K562 (cell line): ENCODE data around the gene SERTAD1. TPM values are rescaled to one million over a fixed set of nuclear protein-coding genes. Genes with fewer than 3 reads are reported as not detected.

Source experiments
- CEBPB ChIP-seq: fragments of 450-650 bp; IDR thresholded peaks from 2 replicates; pipeline ENCODE4 v1.6.1; 2016; ENCODE audit warnings: missing genetic modification characterization, missing compliant biosample characterization
- GATA2 ChIP-seq: sonication (generic); formaldehyde crosslinking; IDR thresholded peaks from 2 replicates; pipeline ENCODE4 v1.4.0; 2020; ENCODE audit warnings: mild to moderate bottlenecking, missing genetic modification reagents
- HDAC2 ChIP-seq: fragments of 450-650 bp; IDR thresholded peaks from 2 replicates; pipeline ENCODE4 v1.6.1; 2016; ENCODE audit warnings: mild to moderate bottlenecking
- HMG20A ChIP-seq: fragments of 450-650 bp; formaldehyde crosslinking; conservative IDR thresholded peaks from 2 replicates; pipeline ENCODE4 v1.4.0; 2020; ENCODE audit warnings: mild to moderate bottlenecking, mixed read lengths
- ID3 ChIP-seq, 2 experiments: fragments of 250-450 bp in 1 of 2; fragments of 450-650 bp in 1 of 2; sonication (Bioruptor Pico) in 1 of 2; IDR thresholded peaks; 2 replicates each; pipeline versions ENCODE4 v1.6.1 to v1.8.0; 2016 to 2021; ENCODE audit warnings: mild to moderate bottlenecking in 2 of 2, moderate library complexity in 2 of 2, missing compliant biosample characterization in 1 of 2, missing genetic modification characterization in 1 of 2
- KAT8 ChIP-seq: fragments of 450-650 bp; IDR thresholded peaks from 2 replicates; pipeline ENCODE4 v1.6.1; 2016; ENCODE audit warnings: low read depth, mild to moderate bottlenecking
- KDM5B ChIP-seq: fragments of 200-600 bp; sonication (generic); IDR thresholded peaks from 2 replicates; pipeline ENCODE4 v1.6.1; 2012; ENCODE audit warnings: low read depth, mild to moderate bottlenecking, moderate library complexity, low read length, control low read depth, inconsistent platforms; ENCODE audit not compliant: insufficient replicate concordance
- PTRF ChIP-seq: fragments of 450-650 bp; IDR thresholded peaks from 2 replicates; pipeline ENCODE4 v1.6.1; 2016; ENCODE audit warnings: mild to moderate bottlenecking, missing genetic modification characterization, missing compliant biosample characterization
- RAD21 ChIP-seq, 2 experiments: fragments of 250-450 bp in 1 of 2; fragments of 450-650 bp in 1 of 2; sonication (Bioruptor Pico) in 1 of 2; formaldehyde crosslinking in 1 of 2; IDR thresholded peaks in 1 of 2; conservative IDR thresholded peaks in 1 of 2; 2 replicates each; pipeline versions ENCODE4 v1.4.0 to v1.8.0; 2020 to 2022; ENCODE audit warnings: mild to moderate bottlenecking in 2 of 2, moderate library complexity in 1 of 2
- TCFL5 ChIP-seq: fragments of 250-450 bp; sonication (Bioruptor Pico); conservative IDR thresholded peaks from 2 replicates; pipeline ENCODE4 v1.6.1; 2021; ENCODE audit warnings: mild to moderate bottlenecking, moderate library complexity, matching md5 sums
- ZNF75A ChIP-seq: fragments of 450-650 bp; formaldehyde crosslinking; IDR thresholded peaks from 2 replicates; pipeline ENCODE4 v1.4.0; 2020; ENCODE audit warnings: mild to moderate bottlenecking
- polyA plus RNA-seq, 8 experiments: library from polyadenylated mRNA; depleted of rRNA in 4 of 8; stranded (reverse) in 5 of 8; unstranded in 3 of 8; fragments of >200 nt; fragmentation: Nextera tagmentation in 2 of 8; fragmentation: Illumina TruSeq in 1 of 8; extraction: Ambion mirVana in 2 of 8; extraction: Trizol in 1 of 8; gene quantifications; 2 replicates each; pipeline versions ENCODE4 v1.2.1 to v1.2.3, GENCODE V29; 2011 to 2014; ENCODE audit warnings: inconsistent platforms in 1 of 8, missing spikeins in 1 of 8
- total RNA-seq, 7 experiments: library from RNA; depleted of rRNA in 6 of 7; stranded (reverse); fragments of >200 nt in 6 of 7; fragmentation: Illumina TruSeq in 2 of 7; extraction: Trizol in 2 of 7; gene quantifications; 2 replicates each; pipeline versions ENCODE4 v1.2.1 to v1.2.3, GENCODE V29; 2011 to 2021; ENCODE audit warnings: low replicate concordance in 1 of 7
- TF ChIP-seq, protein P1 (sequence below), 2 experiments: fragments of 450-650 bp; IDR thresholded peaks; 2 replicates each; pipeline ENCODE4 v1.6.1; 2016; ENCODE audit warnings: mild to moderate bottlenecking in 2 of 2, borderline replicate concordance in 1 of 2, low read depth in 1 of 2, moderate library complexity in 1 of 2
- TF ChIP-seq, protein P2 (sequence below): fragments of 250-450 bp; sonication (Bioruptor Pico); IDR thresholded peaks from 2 replicates; pipeline ENCODE4 v1.4.0; 2020; ENCODE audit warnings: borderline replicate concordance
- TF ChIP-seq, protein P3 (sequence below): fragments of 450-650 bp; IDR thresholded peaks from 2 replicates; pipeline ENCODE4 v1.6.1; 2016; ENCODE audit warnings: low read depth, mild to moderate bottlenecking, moderate library complexity

The SERTAD1 gene
- total and polyA plus RNA-seq, 9 of the 15 experiments (the other 6 are each of a cell fraction or from before 2014, with no cell fraction given): 0.15 to 8.7 (median 4.9) TPM

- TF ChIP-seq, protein P1, sequence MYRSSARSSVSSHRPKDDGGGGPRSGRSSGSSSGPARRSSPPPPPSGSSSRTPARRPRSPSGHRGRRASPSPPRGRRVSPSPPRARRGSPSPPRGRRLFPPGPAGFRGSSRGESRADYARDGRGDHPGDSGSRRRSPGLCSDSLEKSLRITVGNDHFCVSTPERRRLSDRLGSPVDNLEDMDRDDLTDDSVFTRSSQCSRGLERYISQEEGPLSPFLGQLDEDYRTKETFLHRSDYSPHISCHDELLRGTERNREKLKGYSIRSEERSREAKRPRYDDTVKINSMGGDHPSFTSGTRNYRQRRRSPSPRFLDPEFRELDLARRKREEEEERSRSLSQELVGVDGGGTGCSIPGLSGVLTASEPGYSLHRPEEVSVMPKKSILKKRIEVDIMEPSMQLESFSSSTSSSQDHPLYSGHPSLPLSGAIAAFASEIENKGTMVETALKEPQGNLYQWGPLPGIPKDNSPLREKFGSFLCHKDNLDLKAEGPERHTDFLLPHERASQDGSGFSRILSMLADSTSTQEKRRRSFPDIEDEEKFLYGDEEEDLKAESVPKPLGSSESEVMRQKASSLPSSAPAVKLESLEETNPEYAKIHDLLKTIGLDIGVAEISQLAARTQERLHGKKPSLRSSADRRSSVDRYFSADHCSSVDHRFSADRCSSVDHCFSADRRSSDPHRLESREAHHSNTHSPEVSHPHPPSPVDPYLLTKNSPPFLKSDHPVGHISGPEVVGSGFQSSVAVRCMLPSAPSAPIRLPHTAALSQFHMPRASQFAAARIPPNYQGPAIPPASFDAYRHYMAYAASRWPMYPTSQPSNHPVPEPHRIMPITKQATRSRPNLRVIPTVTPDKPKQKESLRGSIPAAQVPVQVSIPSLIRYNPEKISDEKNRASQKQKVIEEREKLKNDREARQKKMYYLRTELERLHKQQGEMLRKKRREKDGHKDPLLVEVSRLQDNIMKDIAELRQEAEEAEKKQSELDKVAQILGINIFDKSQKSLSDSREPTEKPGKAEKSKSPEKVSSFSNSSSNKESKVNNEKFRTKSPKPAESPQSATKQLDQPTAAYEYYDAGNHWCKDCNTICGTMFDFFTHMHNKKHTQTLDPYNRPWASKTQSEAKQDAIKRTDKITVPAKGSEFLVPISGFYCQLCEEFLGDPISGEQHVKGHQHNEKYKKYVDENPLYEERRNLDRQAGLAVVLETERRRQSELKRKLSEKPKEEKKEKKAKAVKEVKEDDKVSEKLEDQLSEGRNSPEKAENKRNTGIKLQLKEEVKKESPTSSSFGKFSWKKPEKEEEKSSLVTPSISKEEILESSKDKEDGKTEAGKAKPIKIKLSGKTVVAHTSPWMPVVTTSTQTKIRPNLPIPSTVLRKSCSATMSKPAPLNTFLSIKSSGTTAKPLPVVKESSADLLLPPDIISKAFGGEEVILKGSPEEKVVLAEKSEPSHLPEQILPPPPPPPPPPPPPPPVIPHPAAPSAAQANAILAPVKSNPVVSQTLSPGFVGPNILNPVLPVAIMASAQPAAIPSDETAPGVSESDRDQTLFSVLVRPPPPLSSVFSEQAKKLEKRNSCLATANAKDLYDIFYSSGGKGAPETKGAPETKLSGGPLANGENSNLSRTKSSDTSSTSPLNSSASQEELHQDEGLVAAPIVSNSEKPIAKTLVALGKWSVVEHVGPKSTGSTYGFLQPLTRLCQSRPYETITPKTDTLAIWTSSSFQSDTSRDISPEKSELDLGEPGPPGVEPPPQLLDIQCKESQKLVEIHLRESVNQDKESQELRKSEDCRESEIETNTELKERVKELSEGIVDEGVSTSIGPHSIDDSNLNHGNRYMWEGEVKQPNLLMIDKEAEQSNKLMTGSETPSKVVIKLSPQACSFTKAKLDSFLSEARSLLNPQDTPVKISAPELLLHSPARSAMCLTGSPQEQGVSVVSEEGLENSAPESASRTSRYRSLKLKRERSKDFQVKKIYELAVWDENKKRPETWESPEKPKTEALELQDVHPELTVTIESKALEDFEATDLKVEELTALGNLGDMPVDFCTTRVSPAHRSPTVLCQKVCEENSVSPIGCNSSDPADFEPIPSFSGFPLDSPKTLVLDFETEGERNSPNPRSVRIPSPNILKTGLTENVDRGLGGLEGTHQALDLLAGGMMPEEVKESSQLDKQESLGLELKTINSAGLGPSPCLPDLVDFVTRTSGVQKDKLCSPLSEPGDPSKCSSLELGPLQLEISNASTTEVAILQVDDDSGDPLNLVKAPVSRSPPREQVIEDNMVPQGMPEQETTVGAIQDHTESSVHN (IDR thresholded peaks at IDR 0.05; ENCODE audit: borderline replicate concordance in 1 of 2, low read depth in 1 of 2): no peak
- TF ChIP-seq GATA2 (CRISPR knock-in tag) (peak; percentile 90), HMG20A (CRISPR knock-in tag) (no peak), KDM5B (peak; percentile 36), ZNF75A (CRISPR knock-in tag) (no peak), RAD21 (CRISPR knock-in tag; conservative IDR thresholded peaks at IDR 0.05 in 1 of 2, IDR thresholded peaks at IDR 0.05 in 1 of 2) (peak; percentile 74 to 83), CEBPB (tag) (no peak), TCFL5 (CRISPR knock-in tag) (no peak), KAT8 (no peak), PTRF (no peak), ID3 (CRISPR knock-in tag; IDR thresholded peaks at IDR 0.05) (no peak), ID3 (tag; IDR thresholded peaks at IDR 0.05) (peak; percentile 92), HDAC2 (peak; percentile 61)
- TF ChIP-seq, protein P2, sequence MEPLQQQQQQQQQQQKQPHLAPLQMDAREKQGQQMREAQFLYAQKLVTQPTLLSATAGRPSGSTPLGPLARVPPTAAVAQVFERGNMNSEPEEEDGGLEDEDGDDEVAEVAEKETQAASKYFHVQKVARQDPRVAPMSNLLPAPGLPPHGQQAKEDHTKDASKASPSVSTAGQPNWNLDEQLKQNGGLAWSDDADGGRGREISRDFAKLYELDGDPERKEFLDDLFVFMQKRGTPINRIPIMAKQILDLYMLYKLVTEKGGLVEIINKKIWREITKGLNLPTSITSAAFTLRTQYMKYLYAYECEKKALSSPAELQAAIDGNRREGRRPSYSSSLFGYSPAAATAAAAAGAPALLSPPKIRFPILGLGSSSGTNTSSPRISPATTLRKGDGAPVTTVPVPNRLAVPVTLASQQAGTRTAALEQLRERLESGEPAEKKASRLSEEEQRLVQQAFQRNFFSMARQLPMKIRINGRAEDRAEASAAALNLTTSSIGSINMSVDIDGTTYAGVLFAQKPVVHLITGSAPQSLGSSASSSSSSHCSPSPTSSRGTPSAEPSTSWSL (CRISPR knock-in tag): no peak
- TF ChIP-seq, protein P3, sequence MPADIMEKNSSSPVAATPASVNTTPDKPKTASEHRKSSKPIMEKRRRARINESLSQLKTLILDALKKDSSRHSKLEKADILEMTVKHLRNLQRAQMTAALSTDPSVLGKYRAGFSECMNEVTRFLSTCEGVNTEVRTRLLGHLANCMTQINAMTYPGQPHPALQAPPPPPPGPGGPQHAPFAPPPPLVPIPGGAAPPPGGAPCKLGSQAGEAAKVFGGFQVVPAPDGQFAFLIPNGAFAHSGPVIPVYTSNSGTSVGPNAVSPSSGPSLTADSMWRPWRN: no peak; the same call in 1 of the 2 replicates
These were observed 38.5 kb upstream of the SERTAD1 start (continued) for GRCh38 chr19:40464059-40465024.
